ENCODE results near the gene RIPK4. TPM values are rescaled to one million over a fixed set of nuclear protein-coding genes. Genes with fewer than 3 reads are reported as not detected.
"Not testable (repeated sequence)": the region's sequence is repeated elsewhere in the genome, so short reads cannot be mapped to it uniquely, and the experiment has no call there.

RIPK4 gene
- polyA plus RNA-seq, 3 donors = 1.9 to 9.2 TPM; not detected in 1

- WGBS, 3 donors = 90 to 93% (median 93%) methylated on average over 7 of the region's 7 CpGs
Measured at GRCh38 chr21:41799763-41800162, 32.9 kb upstream of the RIPK4 start.

GRCh38 chr21:41798326-41798725 is 31.5 kb upstream of the RIPK4 start:
- WGBS, 3 donors = 91 to 94% (median 94%) methylated on average over 20 of the region's 20 CpGs

More at GRCh38 chr21:41799763-41800162, 32.9 kb upstream of the RIPK4 start:
- H3K27ac ChIP-seq (ENCODE audit: low read depth, low read length) = no peak overlapping the region

DNA sequence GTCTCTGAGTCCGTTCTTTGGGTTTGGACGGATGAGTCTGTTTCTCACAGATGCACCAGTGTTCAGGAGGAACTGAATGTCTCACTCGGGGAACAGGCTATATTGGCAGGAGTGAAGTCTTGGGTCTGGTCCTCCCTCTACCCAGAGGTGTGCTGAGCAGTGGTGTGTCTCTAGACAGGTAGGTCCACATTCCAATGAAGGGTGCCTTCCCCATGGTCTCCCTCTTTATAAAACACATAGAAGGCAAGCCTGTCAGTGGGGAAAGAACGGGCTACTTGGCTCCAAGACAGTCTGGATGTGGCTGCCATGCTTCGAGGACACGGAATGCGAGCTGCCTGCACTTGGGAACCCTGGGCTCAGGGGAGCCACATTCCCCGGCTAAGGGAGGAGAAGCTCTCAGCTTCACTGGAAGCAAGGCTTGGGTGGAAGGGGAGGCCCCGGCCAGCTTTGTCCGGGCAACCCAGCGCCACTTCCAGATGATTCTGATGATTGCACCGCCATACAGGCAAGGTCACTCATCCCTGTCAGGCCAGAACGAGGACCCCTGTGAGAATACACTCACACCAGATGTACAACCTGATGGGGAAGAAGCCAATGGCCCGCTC is 29.7 kb upstream of the RIPK4 start:
- H3K27ac ChIP-seq (ENCODE audit: low read depth, low read length) = no peak overlapping the region
- 90 to 95% (median 91%) methylated on average over 13 to 14 of the region's 14 CpGs for WGBS, 3 donors

More at GRCh38 chr21:41798326-41798725, 31.5 kb upstream of the RIPK4 start:
- H3K27ac ChIP-seq (ENCODE audit: low read depth, low read length) = no peak overlapping the region

DNA sequence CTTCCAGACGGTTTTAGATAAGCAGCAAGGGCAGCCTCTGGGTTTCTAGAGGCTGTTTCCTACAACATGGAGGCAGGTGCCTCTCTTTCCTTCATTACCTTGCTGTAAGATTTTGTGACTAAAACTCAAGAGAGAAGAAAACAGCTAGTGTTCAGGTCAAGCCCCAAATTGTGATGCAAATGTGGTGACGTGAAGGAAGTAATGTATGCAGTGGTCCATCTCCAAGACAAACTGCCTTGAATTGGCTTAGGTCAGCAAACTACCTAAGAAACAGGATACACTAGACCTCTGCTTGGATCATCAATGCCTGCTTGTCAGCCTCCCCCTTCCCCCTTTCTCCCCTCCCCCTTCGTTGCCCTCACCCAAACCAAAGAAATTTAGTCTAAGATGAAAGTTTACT is 28.9 kb upstream of the RIPK4 start:
- 47 to 65% (median 54%) methylated on average over 3 of the region's 3 CpGs for WGBS, 3 donors
- H3K27ac ChIP-seq (ENCODE audit: low read depth, low read length) = no peak overlapping the region

GRCh38 chr21:41794600-41794999 is 27.7 kb upstream of the RIPK4 start:
- H3K27ac ChIP-seq (ENCODE audit: low read depth, low read length) = no peak overlapping the region
- WGBS, 3 donors = 87 to 93% (median 91%) methylated on average over 10 of the region's 10 CpGs

- no peak overlapping the region for H3K27ac ChIP-seq (ENCODE audit: low read depth, low read length)
- 91 to 98% (median 94%) methylated on average over 3 of the region's 3 CpGs for WGBS, 3 donors
Measured at GRCh38 chr21:41792711-41793110, 25.9 kb upstream of the RIPK4 start.

- WGBS, 3 donors = 38 to 76% (median 53%) methylated on average over 13 of the region's 13 CpGs
- H3K27ac ChIP-seq (ENCODE audit: low read depth, low read length) = no peak overlapping the region
Measured at GRCh38 chr21:41786509-41786987, 19.7 kb upstream of the RIPK4 start.

GRCh38 chr21:41785262-41785661 is 18.4 kb upstream of the RIPK4 start:
- H3K27ac ChIP-seq (ENCODE audit: low read depth, low read length) = not testable (repeated sequence)
- 91 to 94% (median 93%) methylated on average over 12 of the region's 12 CpGs for WGBS, 3 donors

GRCh38 chr21:41784456-41785102 is 17.7 kb upstream of the RIPK4 start:
- 90 to 91% (median 90%) methylated on average over 15 of the region's 15 CpGs for WGBS, 3 donors

GRCh38 chr21:41783476-41784180 is 16.8 kb upstream of the RIPK4 start:
- WGBS, 3 donors = 29 to 40% (median 38%) methylated on average over 18 of the region's 18 CpGs
- H3K27ac ChIP-seq (ENCODE audit: low read depth, low read length) = no peak overlapping the region

More at GRCh38 chr21:41784456-41785102, 17.7 kb upstream of the RIPK4 start:
- H3K27ac ChIP-seq (ENCODE audit: low read depth, low read length) = no peak overlapping the region

DNA sequence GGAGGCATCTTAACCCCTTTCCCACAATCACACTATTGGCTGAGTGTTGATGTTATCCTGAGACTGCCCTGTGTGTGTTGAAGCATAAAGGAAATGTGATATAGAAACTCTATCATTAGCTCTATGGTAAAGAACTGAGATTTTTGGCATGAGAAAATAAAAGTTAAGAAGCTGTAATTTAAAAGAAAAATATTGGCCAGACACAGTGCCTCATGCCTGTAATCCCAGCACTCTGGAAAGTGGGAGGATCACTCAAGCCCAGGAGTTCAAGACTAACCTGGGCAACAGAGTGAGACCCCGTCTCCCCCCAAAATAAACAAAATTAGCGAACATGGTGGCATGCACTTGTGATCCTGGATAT is 14.2 kb upstream of the RIPK4 start:
- 78 to 84% (median 83%) methylated on average over 2 of the region's 2 CpGs for WGBS, 3 donors
- H3K27ac ChIP-seq (ENCODE audit: low read depth, low read length) = no peak overlapping the region

GRCh38 chr21:41780337-41781049 is 13.6 kb upstream of the RIPK4 start:
- H3K27ac ChIP-seq (ENCODE audit: low read depth, low read length) = no peak overlapping the region
- 56 to 86% (median 62%) methylated on average over 1 of the region's 1 CpG for WGBS, 3 donors

DNA sequence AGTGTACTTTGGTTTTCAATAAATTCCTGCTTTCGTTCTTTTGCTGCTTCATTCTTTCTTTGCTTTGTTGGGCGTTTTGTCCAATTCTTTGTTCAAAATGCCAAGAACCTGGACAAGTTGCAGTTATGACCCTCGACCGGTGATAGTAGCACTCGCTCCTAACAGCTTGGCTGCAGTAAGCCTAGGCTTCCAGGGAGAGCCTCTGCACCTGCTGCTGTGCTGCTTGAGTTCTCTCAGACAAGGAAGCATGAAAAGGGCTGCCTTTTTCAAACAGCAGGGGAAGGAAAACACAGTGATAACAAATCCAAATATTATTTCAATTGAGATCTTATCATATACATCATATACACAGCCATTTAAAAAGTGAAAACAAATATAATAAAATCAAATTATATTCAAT is 12.8 kb upstream of the RIPK4 start:
- 19 to 49% (median 41%) methylated on average over 5 of the region's 5 CpGs for WGBS, 3 donors

GRCh38 chr21:41778930-41779600 is 12.2 kb upstream of the RIPK4 start:
- WGBS, 3 donors = 15 to 29% (median 20%) methylated on average over 16 of the region's 16 CpGs
- no peak overlapping the region for H3K27ac ChIP-seq (ENCODE audit: low read depth, low read length)

More for the DNA sequence above, 12.8 kb upstream of the RIPK4 start:
- H3K27ac ChIP-seq (ENCODE audit: low read depth, low read length) = no peak overlapping the region

- H3K27ac ChIP-seq (ENCODE audit: low read depth, low read length) = no peak overlapping the region
- WGBS, 3 donors = 19 to 37% (median 21%) methylated on average over 45 of the region's 45 CpGs
Measured at GRCh38 chr21:41777951-41778815, 11.3 kb upstream of the RIPK4 start.

DNA sequence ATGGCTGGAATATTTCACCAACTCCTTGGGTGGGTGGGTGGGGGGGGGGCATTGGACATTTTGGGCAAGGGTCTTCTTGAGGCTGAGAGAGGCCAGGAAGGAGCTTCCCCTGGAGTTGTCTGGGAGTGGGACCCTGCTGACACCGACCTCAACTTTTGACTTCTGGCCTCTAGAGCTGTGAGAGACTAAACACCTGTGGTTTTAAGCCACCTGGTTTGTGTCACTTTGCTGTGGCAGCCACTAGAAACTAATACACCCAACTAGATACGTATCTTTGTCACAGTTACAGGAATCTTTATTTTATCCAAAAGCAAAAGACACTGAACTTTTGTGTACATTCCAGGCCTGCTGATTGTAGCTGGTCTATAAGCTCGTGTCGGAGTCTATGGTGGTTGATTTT is 9.9 kb upstream of the RIPK4 start:
- WGBS, 3 donors = 50 to 91% (median 91%) methylated on average over 4 of the region's 4 CpGs
- H3K27ac ChIP-seq (ENCODE audit: low read depth, low read length) = no peak overlapping the region

DNA sequence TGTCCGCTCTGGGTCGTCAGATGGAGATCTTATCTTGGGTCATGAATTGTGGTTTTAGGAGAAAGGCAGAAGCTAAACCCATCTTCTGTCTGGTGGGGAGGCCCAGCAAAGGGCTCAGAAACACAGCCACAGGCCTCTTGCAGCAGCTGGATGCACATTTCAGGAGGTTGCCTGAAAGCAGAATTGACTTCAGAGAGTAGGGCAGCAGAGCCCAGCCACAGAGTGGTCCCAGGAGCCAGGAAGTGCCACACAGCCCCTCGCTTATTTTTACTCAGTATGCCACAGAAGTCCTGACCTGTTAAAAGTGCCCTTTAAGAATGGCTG is 8.3 kb upstream of the RIPK4 start:
- WGBS, 3 donors = 48 to 60% (median 52%) methylated on average over 3 of the region's 3 CpGs
- no peak overlapping the region for H3K27ac ChIP-seq (ENCODE audit: low read depth, low read length)

Measured in adipose tissue (tissue), 3 donors.